RWPE1 (cell line): ENCODE measurements around the gene KCNN3.

ENCODE experiments used
- CTCF ChIA-PET: fragments of 350-600 bp; sonication (Branson Sonifier 250); formaldehyde crosslinking; extraction: SDS; loops from one replicate; lab custom pipeline; 2021; lab: Yijun Ruan, JAX
- POLR2A ChIA-PET: fragments of 400-600 bp; formaldehyde crosslinking; extraction: SDS; loops from one replicate; lab custom pipeline; 2020; ENCODE audit warnings: antibody characterized with exemption; ENCODE audit not compliant: low non-redundant PET; lab: Yijun Ruan, JAX
- DNase-seq: peaks from one replicate; pipeline ENCODE4 v3.0.0; 2012; ENCODE audit warnings: low spot score
- H3K27ac ChIP-seq: fragments of 450-650 bp; 2 replicates; pipeline ENCODE4 v1.5.1; 2017
- CTCF ChIP-seq: fragments of 450-650 bp; conservative IDR thresholded peaks from 2 replicates; pipeline ENCODE4 v1.5.1; 2017; ENCODE audit warnings: low read depth, mild to moderate bottlenecking

The KCNN3 gene

GRCh38 chr1:154862907-154863306, 7.2 kb downstream of the KCNN3 start:
- no peak for TF ChIP-seq CTCF

GRCh38 chr1:154861607-154862094, 8.4 kb downstream of the KCNN3 start:
- TF ChIP-seq CTCF = no peak
- CTCF ChIA-PET = interaction anchor here (1.0 kb wide), 1 partner anchor 11 kb away, joined by 3 read pairs; no protein-coding TSS in a partner anchor
- POLR2A ChIA-PET = interaction anchor here (0.6 kb wide), 1 partner anchor 24 kb away, joined by 3 read pairs; no protein-coding TSS in a partner anchor
- H3K27ac ChIP-seq = no peak overlapping the region
- no peak for DNase-seq

More at GRCh38 chr1:154862907-154863306, 7.2 kb downstream of the KCNN3 start:
- ChIA-PET CTCF (interaction anchor here (0.6 to 1.0 kb wide), 5 partner anchors 10 to 276 kb away, joined by 3 read pairs; no protein-coding TSS in a partner anchor), POLR2A (interaction anchor here (0.6 kb wide), 1 partner anchor 89 kb away, joined by 14 read pairs; no protein-coding TSS in a partner anchor)
- H3K27ac ChIP-seq = no peak overlapping the region
- no peak for DNase-seq

GRCh38 chr1:154860156-154860870, 9.8 kb downstream of the KCNN3 start:
- ChIA-PET POLR2A (no interaction called here), CTCF (no interaction called here)
- TF ChIP-seq CTCF = no peak
- H3K27ac ChIP-seq = no peak overlapping the region
- DNase-seq = no peak

- DNase-seq = no peak
- ChIA-PET POLR2A (no interaction called here), CTCF (no interaction called here)
- no peak for TF ChIP-seq CTCF
- H3K27ac ChIP-seq = no peak overlapping the region
Observed at GRCh38 chr1:154859786-154860155, 10.3 kb downstream of the KCNN3 start.

- no peak for TF ChIP-seq CTCF
- POLR2A ChIA-PET = no interaction called here
- CTCF ChIA-PET = no interaction called here
- H3K27ac ChIP-seq = no peak overlapping the region
- DNase-seq = no peak
Observed at GRCh38 chr1:154859151-154859785, 10.8 kb downstream of the KCNN3 start.

GRCh38 chr1:154857441-154858215, 12.5 kb downstream of the KCNN3 start:
- POLR2A ChIA-PET = no interaction called here
- no peak overlapping the region for H3K27ac ChIP-seq
- DNase-seq = no peak
- no peak for TF ChIP-seq CTCF
- CTCF ChIA-PET = interaction anchor here (0.5 to 0.7 kb wide), 2 partner anchors 148 to 273 kb away, joined by 3 to 4 read pairs; no protein-coding TSS in a partner anchor
